NCI-H226 (cell line): ENCODE data around the gene COMMD10.
A peak's percentile ranks its signal among the peaks of the same experiment; 100 is the strongest.

ENCODE experiments used
- DNase-seq: peaks from one replicate; pipeline ENCODE4 v3.0.0-alpha.2; 2015

COMMD10 gene

GRCh38 chr5:116229131-116229689 lies 144.4 kb downstream of the COMMD10 start:
- no peak for DNase-seq

- DNase-seq, result no peak
Observed at GRCh38 chr5:116231288-116231687, 146.5 kb downstream of the COMMD10 start.

GRCh38 chr5:116234681-116235080 lies 149.9 kb downstream of the COMMD10 start:
- no peak for DNase-seq

- DNase-seq, result no peak
Observed at GRCh38 chr5:116237917-116238500, 153.2 kb downstream of the COMMD10 start.

- no peak for DNase-seq
Observed at GRCh38 chr5:116242343-116242742, 157.5 kb downstream of the COMMD10 start.

- no peak for DNase-seq
Observed at GRCh38 chr5:116248432-116248831, 163.6 kb downstream of the COMMD10 start.

- DNase-seq, result no peak
Observed at GRCh38 chr5:116249648-116250047, 164.8 kb downstream of the COMMD10 start.

GRCh38 chr5:116256717-116257116 lies 171.9 kb downstream of the COMMD10 start:
- no peak for DNase-seq

- DNase-seq, result no peak
Observed at GRCh38 chr5:116265471-116265870, 180.6 kb downstream of the COMMD10 start.

GRCh38 chr5:116271446-116272025 lies 186.7 kb downstream of the COMMD10 start:
- DNase-seq, result no peak

- peak; percentile 9 for DNase-seq
Observed at GRCh38 chr5:116272281-116272941, 187.6 kb downstream of the COMMD10 start.

- DNase-seq, result no peak
Observed at GRCh38 chr5:116273448-116274242, 188.8 kb downstream of the COMMD10 start.

- DNase-seq, result no peak
Observed at GRCh38 chr5:116274251-116274650, 189.4 kb downstream of the COMMD10 start.

GRCh38 chr5:116275282-116275681 lies 190.5 kb downstream of the COMMD10 start:
- no peak for DNase-seq

GRCh38 chr5:116276952-116277351 lies 192.1 kb downstream of the COMMD10 start:
- DNase-seq, result no peak

GRCh38 chr5:116280149-116280803 lies 195.5 kb downstream of the COMMD10 start:
- DNase-seq, result no peak

GRCh38 chr5:116281309-116281708 lies 196.5 kb downstream of the COMMD10 start:
- DNase-seq, result no peak

- no peak for DNase-seq
Observed at GRCh38 chr5:116288524-116288923, 203.7 kb downstream of the COMMD10 start.

GRCh38 chr5:116289276-116289675 lies 204.5 kb downstream of the COMMD10 start:
- no peak for DNase-seq

GRCh38 chr5:116291271-116291670 lies 206.4 kb downstream of the COMMD10 start:
- no peak for DNase-seq

- DNase-seq, result no peak
Observed at GRCh38 chr5:116292321-116292720, 207.5 kb downstream of the COMMD10 start.

GRCh38 chr5:116296335-116297072 lies 211.7 kb downstream of the COMMD10 start:
- DNase-seq, result no peak
